ENCODE results near the gene A4GNT.

Gene A4GNT

DNA sequence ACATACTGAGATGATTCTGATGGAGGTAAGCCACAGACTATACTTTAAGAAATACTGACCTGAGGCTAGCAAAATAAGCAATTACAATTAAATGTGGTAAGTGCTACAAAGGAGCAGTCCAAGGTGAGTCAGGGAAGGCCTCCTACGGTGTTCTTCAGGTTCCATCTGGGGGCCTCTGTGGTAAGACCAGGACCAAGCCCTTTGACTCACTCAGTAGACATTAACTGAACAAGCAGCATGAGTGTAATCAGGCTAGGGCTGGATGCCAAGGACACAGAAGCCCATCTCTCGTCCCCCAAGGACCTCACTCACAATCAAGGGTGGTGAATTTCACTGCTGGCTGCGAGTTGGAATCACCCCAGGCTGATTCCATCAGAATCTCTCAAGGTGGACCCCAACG is 54.1 kb downstream of the A4GNT start:
- DNase-seq = peak; percentile 63

Measured in fibroblast of upper back skin (primary cell).